ENCODE data around the gene COX6B2. TPM values are rescaled to one million over a fixed set of nuclear protein-coding genes. Genes with fewer than 3 reads are reported as not detected.

COX6B2 gene
- total RNA-seq, 2 experiments from 2014 or later: not detected

DNA sequence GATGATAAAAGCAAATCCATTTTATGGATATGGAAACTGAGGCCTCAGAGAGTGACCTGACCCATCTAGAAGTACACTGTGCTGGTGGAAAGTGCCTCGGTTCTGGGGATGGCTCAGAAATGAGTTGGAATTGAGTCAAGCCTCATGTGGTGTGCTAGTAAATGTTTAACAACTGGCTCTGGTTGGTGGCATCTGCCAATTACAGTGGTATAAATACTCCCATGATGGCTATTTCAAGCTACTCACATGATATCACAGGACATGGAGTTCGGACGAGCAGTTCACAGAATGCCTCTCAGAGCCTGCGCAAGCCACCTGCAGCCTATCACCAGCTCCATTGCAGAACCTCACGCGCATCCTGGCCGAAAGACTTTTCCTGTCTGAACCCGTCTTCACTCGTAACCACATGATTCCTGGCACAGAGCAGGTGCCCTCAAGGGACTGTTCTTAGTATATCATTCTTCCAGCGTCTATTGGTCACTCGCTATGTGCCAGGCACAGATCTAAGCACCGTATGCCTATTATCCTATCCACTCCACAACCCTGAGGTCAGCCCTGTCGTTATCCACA, 38.5 kb downstream of the COX6B2 start:
- TF ChIP-seq, protein P1, sequence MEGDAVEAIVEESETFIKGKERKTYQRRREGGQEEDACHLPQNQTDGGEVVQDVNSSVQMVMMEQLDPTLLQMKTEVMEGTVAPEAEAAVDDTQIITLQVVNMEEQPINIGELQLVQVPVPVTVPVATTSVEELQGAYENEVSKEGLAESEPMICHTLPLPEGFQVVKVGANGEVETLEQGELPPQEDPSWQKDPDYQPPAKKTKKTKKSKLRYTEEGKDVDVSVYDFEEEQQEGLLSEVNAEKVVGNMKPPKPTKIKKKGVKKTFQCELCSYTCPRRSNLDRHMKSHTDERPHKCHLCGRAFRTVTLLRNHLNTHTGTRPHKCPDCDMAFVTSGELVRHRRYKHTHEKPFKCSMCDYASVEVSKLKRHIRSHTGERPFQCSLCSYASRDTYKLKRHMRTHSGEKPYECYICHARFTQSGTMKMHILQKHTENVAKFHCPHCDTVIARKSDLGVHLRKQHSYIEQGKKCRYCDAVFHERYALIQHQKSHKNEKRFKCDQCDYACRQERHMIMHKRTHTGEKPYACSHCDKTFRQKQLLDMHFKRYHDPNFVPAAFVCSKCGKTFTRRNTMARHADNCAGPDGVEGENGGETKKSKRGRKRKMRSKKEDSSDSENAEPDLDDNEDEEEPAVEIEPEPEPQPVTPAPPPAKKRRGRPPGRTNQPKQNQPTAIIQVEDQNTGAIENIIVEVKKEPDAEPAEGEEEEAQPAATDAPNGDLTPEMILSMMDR (conservative IDR thresholded peaks at IDR 0.05; ENCODE audit: low read length): no peak
- TF ChIP-seq EZH2phosphoT487 (IDR thresholded peaks at IDR 0.05; ENCODE audit: borderline replicate concordance, low read depth, low read length): no peak
- peaks cover 5% of the 10 kb centered on the region for H3K4me1 ChIP-seq (ENCODE audit: insufficient read depth, low read length, poor library complexity, severe bottlenecking)
- H3K4me3 ChIP-seq (ENCODE audit: low read depth, low read length, poor library complexity, severe bottlenecking): no peak overlapping the region
- no peak overlapping the region for H3K27ac ChIP-seq (ENCODE audit: low read depth, low read length, poor library complexity, severe bottlenecking)
- no peak overlapping the region for H2AFZ ChIP-seq (ENCODE audit: low read length)
- POLR2A ChIA-PET: no interaction called here
- CTCF ChIA-PET (ENCODE audit: unreplicated experiment): interaction anchor here (0.6 kb wide), 1 partner anchor 23 kb away, joined by 4 read pairs; no protein-coding TSS in a partner anchor
- no peak for DNase-seq (ENCODE audit: low spot score)
- intact Hi-C loops (cut with micrococcal nuclease; ENCODE audit: unreplicated experiment): no loop called here
- H3K4me2 ChIP-seq (ENCODE audit: low read length): no peak overlapping the region
- no peaks in the 10 kb centered on the region for H4K20me1 ChIP-seq (ENCODE audit: insufficient read depth, low read length)
- H3K9me2 ChIP-seq (ENCODE audit: insufficient read depth, low read length): no peaks in the 10 kb centered on the region
- no peaks in the 10 kb centered on the region for H3K9me3 ChIP-seq (ENCODE audit: low read length)
- no peaks in the 10 kb centered on the region for H3K79me2 ChIP-seq (ENCODE audit: insufficient read depth, low read depth, low read length)
- no TSS peak for BruUV-seq (replicated peaks)
- H3K36me3 ChIP-seq (ENCODE audit: insufficient read depth, low read length): no peaks in the 10 kb centered on the region

DNA sequence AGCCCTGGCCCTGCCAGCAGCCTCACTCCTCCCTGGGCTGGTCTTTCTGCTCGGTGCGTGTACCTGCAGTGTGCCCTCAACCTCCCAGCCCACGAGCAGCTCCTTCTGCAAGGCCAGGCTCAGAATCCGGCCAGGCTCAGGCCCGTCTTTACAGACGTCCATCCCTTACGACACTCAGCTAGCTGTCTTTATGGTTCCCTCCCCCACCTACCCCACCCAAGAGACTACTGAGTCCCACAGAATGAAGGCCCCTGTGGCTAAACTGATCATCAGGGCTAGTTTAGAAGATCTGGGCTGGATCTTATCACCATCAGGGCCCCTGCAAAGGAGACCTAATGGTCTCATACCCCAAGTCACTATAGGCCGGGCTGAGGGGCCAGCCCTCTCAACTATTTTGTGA, 40.1 kb downstream of the COX6B2 start:
- no peak overlapping the region for H3K27ac ChIP-seq (ENCODE audit: low read depth, low read length, poor library complexity, severe bottlenecking)
- H3K4me3 ChIP-seq (ENCODE audit: low read depth, low read length, poor library complexity, severe bottlenecking): no peak overlapping the region
- H3K9me2 ChIP-seq (ENCODE audit: insufficient read depth, low read length): no peaks in the 10 kb centered on the region
- H3K9me3 ChIP-seq (ENCODE audit: low read length): no peaks in the 10 kb centered on the region
- ChIA-PET CTCF (ENCODE audit: unreplicated experiment) (no interaction called here), POLR2A (no interaction called here)
- no peaks in the 10 kb centered on the region for H3K79me2 ChIP-seq (ENCODE audit: insufficient read depth, low read depth, low read length)
- DNase-seq (ENCODE audit: low spot score): no peak
- intact Hi-C loops (cut with micrococcal nuclease; ENCODE audit: unreplicated experiment): no loop called here
- H4K20me1 ChIP-seq (ENCODE audit: insufficient read depth, low read length): no peaks in the 10 kb centered on the region
- peaks cover 21% of the 10 kb centered on the region for H3K4me1 ChIP-seq (ENCODE audit: insufficient read depth, low read length, poor library complexity, severe bottlenecking)
- TF ChIP-seq EZH2phosphoT487 (IDR thresholded peaks at IDR 0.05; ENCODE audit: borderline replicate concordance, low read depth, low read length): no peak
- TF ChIP-seq, protein P1 (conservative IDR thresholded peaks at IDR 0.05; ENCODE audit: low read length): no peak
- H3K36me3 ChIP-seq (ENCODE audit: insufficient read depth, low read length): peaks cover 5% of the 10 kb centered on the region
- no peak overlapping the region for H2AFZ ChIP-seq (ENCODE audit: low read length)
- BruUV-seq (replicated peaks): no TSS peak
- H3K4me2 ChIP-seq (ENCODE audit: low read length): no peak overlapping the region

DNA sequence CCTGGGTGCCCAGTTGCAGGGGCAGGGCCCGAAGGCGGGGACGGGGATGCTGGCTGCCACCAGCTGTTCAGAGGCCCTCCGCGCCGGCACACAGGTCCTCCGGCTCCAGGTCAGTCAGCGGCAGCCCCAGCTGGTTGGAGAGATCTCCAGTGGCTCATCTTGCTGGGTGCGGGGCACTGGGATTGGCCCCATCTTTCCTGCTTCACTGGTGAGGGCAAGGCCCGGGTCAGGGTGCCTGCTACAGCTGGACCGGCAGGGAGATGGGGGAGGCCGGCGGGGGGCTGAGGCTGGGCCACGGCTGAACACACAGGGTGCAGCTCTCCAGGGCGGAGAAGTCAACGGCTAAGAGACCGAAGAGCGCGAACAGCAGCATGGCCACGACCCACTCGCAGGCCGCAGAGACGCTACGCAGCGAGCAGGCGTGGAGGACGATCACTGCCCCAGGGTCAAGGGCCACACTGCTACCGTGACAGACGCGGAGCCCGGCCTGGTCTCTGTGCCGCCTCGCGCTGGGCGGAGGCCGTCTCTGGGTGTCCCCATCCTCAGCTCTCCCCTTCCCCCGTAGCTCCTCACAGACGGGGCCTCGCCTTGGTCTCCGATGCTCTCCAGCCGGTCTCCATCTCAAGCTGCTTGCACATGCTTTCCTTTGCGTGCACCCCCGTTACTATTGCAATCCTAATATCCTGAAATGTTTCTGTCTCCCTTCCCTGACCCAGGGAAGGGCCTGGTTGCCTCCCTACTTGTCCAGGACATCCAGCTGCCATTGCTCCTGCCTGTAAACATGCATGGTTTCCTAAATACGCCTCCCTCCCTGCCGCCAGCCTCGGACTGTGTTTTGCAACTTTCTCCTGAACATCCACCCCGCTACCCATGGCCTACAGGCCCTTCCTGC, 41.7 kb downstream of the COX6B2 start:
- H3K9me3 ChIP-seq (ENCODE audit: low read length): no peaks in the 10 kb centered on the region
- peaks cover 11% of the 10 kb centered on the region for H3K36me3 ChIP-seq (ENCODE audit: insufficient read depth, low read length)
- ChIA-PET POLR2A (interaction anchor here (0.7 kb wide), 2 partner anchors 34 to 143 kb away, joined by 3 to 6 read pairs; no protein-coding TSS in a partner anchor), CTCF (ENCODE audit: unreplicated experiment) (no interaction called here)
- intact Hi-C loops (cut with micrococcal nuclease; ENCODE audit: unreplicated experiment): no loop called here
- DNase-seq (ENCODE audit: low spot score): no peak
- H3K79me2 ChIP-seq (ENCODE audit: insufficient read depth, low read depth, low read length): no peaks in the 10 kb centered on the region
- H3K9me2 ChIP-seq (ENCODE audit: insufficient read depth, low read length): no peaks in the 10 kb centered on the region
- BruUV-seq (replicated peaks): no TSS peak
- H3K27ac ChIP-seq (ENCODE audit: low read depth, low read length, poor library complexity, severe bottlenecking): no peak overlapping the region
- no peak overlapping the region for H3K4me3 ChIP-seq (ENCODE audit: low read depth, low read length, poor library complexity, severe bottlenecking)
- no peak for TF ChIP-seq EZH2phosphoT487 (IDR thresholded peaks at IDR 0.05; ENCODE audit: borderline replicate concordance, low read depth, low read length)
- TF ChIP-seq, protein P1 (conservative IDR thresholded peaks at IDR 0.05; ENCODE audit: low read length): no peak
- no peak overlapping the region for H2AFZ ChIP-seq (ENCODE audit: low read length)
- H4K20me1 ChIP-seq (ENCODE audit: insufficient read depth, low read length): no peaks in the 10 kb centered on the region
- H3K4me1 ChIP-seq (ENCODE audit: insufficient read depth, low read length, poor library complexity, severe bottlenecking): peaks cover 35% of the 10 kb centered on the region
- no peak overlapping the region for H3K4me2 ChIP-seq (ENCODE audit: low read length)

Data from OCI-LY7 (cell line).